UCSD-AML1 (cell line): Measurements from ENCODE around the gene NFASC.

Experiments
- DNase-seq: peaks from one replicate; lab custom pipeline; 2025; ENCODE audit not compliant: unreplicated experiment; lab: John Stamatoyannopoulos, UW

The NFASC gene

GRCh38 chr1:204870160-204870912 is at the start of gene NFASC:
NFASC (plus strand) TSS chr1:204870862; CDS start chr1:204944316, 73,454 bp downstream.
- DNase-seq, result no peak

GRCh38 chr1:204821476-204821875 is 49.2 kb upstream of the NFASC start:
- no peak for DNase-seq

- DNase-seq, result no peak
Observed at GRCh38 chr1:204821924-204822323, 48.7 kb upstream of the NFASC start.

- no peak for DNase-seq
Observed at GRCh38 chr1:204826970-204827369, 43.7 kb upstream of the NFASC start.

GRCh38 chr1:204828352-204828850 is 42.3 kb upstream of the NFASC start:
- DNase-seq, result no peak

GRCh38 chr1:204829133-204829825 is 41.4 kb upstream of the NFASC start:
- no peak for DNase-seq

GRCh38 chr1:204830747-204831146 is 39.9 kb upstream of the NFASC start:
- DNase-seq, result no peak

GRCh38 chr1:204831186-204831585 is 39.5 kb upstream of the NFASC start:
- no peak for DNase-seq

GRCh38 chr1:204834336-204834735 is 36.3 kb upstream of the NFASC start:
- DNase-seq, result no peak

- no peak for DNase-seq
Observed at GRCh38 chr1:204834752-204835151, 35.9 kb upstream of the NFASC start.

GRCh38 chr1:204835737-204836136 is 34.9 kb upstream of the NFASC start:
- DNase-seq, result no peak

- DNase-seq, result no peak
Observed at GRCh38 chr1:204836856-204837255, 33.8 kb upstream of the NFASC start.

- peak; percentile 25 for DNase-seq
Observed at GRCh38 chr1:204837440-204838084, 33.1 kb upstream of the NFASC start.

- DNase-seq, result no peak
Observed at GRCh38 chr1:204841316-204841715, 29.3 kb upstream of the NFASC start.

- DNase-seq, result no peak
Observed at GRCh38 chr1:204841798-204842197, 28.9 kb upstream of the NFASC start.

- DNase-seq, result no peak
Observed at GRCh38 chr1:204842369-204842768, 28.3 kb upstream of the NFASC start.

- DNase-seq, result no peak
Observed at GRCh38 chr1:204842892-204843291, 27.8 kb upstream of the NFASC start.

- no peak for DNase-seq
Observed at GRCh38 chr1:204846546-204846945, 24.1 kb upstream of the NFASC start.

GRCh38 chr1:204848579-204848978 is 22.1 kb upstream of the NFASC start:
- DNase-seq, result no peak

GRCh38 chr1:204852854-204853253 is 17.8 kb upstream of the NFASC start:
- no peak for DNase-seq

- no peak for DNase-seq
Observed at GRCh38 chr1:204853436-204853835, 17.2 kb upstream of the NFASC start.

GRCh38 chr1:204854286-204854685 is 16.4 kb upstream of the NFASC start:
- DNase-seq, result no peak
